Ascending aorta (tissue), 2 donors: ENCODE measurements around the gene PSKH1. TPM values are rescaled to one million over a fixed set of nuclear protein-coding genes. Genes with fewer than 3 reads are reported as not detected.

Source experiments
- DNase-seq, 2 donors: peaks; one replicate each; pipeline ENCODE4 v3.0.0-alpha.2; 2019; ENCODE audit warnings: low spot score in 2 of 2
- H3K27ac ChIP-seq, 2 donors: fragments of 200-600 bp; sonication (generic); one replicate each; pipeline ENCODE4 v1.5.1; 2016 to 2017; ENCODE audit warnings: mild to moderate bottlenecking in 1 of 2
- H3K27me3 ChIP-seq: fragments of 200-600 bp; sonication (generic); one replicate; pipeline ENCODE4 v1.5.1; 2017
- H3K36me3 ChIP-seq, 2 donors: fragments of 200-600 bp; sonication (generic); one replicate each; pipeline ENCODE4 v1.5.1; 2016
- H3K4me1 ChIP-seq, 2 donors: fragments of 200-600 bp; sonication (generic); one replicate each; pipeline ENCODE4 v1.5.1; 2016 to 2017; ENCODE audit warnings: mild to moderate bottlenecking in 1 of 2
- H3K4me3 ChIP-seq, 2 donors: fragments of 200-600 bp; sonication (generic); one replicate each; pipeline ENCODE4 v1.5.1; 2016 to 2017; ENCODE audit warnings: mild to moderate bottlenecking in 1 of 2
- H3K9me3 ChIP-seq, 2 donors: fragments of 200-600 bp; sonication (generic); one replicate each; pipeline ENCODE4 v1.5.1; 2016
- CTCF ChIP-seq, 3 experiments: fragments of 200-600 bp in 2 of 3; fragments of 450-650 bp in 1 of 3; sonication (generic) in 2 of 3; IDR thresholded peaks; one replicate each; pipeline ENCODE4 v1.5.1; 2016 to 2019; ENCODE audit warnings: antibody characterized with exemption in 3 of 3, mild to moderate bottlenecking in 1 of 3, moderate library complexity in 1 of 3
- intact Hi-C: fragments of 100-400 bp; cut with DNase I; formaldehyde crosslinking; loops from one replicate; pipeline ENCODE4 v1.15.1; 2023
- total RNA-seq: library from RNA; depleted of rRNA; stranded (reverse); fragments of >200 nt; gene quantifications from one replicate; pipeline ENCODE4 v1.1.0, GENCODE V29; 2016

The PSKH1 gene
- total RNA-seq, 1 donor from 2014 or later, result 41.0 TPM

- no peak for TF ChIP-seq CTCF (IDR thresholded peaks at IDR 0.05)
- Histone ChIP-seq H3K4me3 (peak overlapping the region; percentile 99 to 100), H3K4me1 (peaks cover 19 to 44% of the 10 kb centered on the region in 2 donors), H3K27ac (peak overlapping the region; percentile 96 to 99), H3K36me3 (no peaks in the 10 kb centered on the region), H3K9me3 (no peaks in the 10 kb centered on the region), H3K27me3 (no peaks in the 10 kb centered on the region)
- DNase-seq, result no peak
- intact Hi-C loops, result loop anchor here (1.0 to 2.0 kb wide), 2 partner anchors 41 to 47 kb away; partner anchors contain the start of genes CENPT and NUTF2
These were observed 817 bp downstream of the PSKH1 start for GRCh38 chr16:67893743-67894399.

- peak; percentile 24 to 91 for DNase-seq
- H3K4me1 ChIP-seq, result peaks cover 19 to 44% of the 10 kb centered on the region in 2 donors
- H3K36me3 ChIP-seq, result peaks cover 0 to 5% of the 10 kb centered on the region in 2 donors
- intact Hi-C loops, result no loop called here
- no peak for TF ChIP-seq CTCF (IDR thresholded peaks at IDR 0.05)
- H3K9me3 ChIP-seq, result no peaks in the 10 kb centered on the region
- no peaks in the 10 kb centered on the region for H3K27me3 ChIP-seq
- no peak overlapping the region for H3K4me3 ChIP-seq
- peak overlapping the region; percentile 66 to 78 for H3K27ac ChIP-seq
These were observed 4.2 kb downstream of the PSKH1 start for GRCh38 chr16:67897231-67897630.

GRCh38 chr16:67901734-67902133, 8.7 kb downstream of the PSKH1 start:
- Histone ChIP-seq H3K4me3 (no peak overlapping the region), H3K9me3 (no peaks in the 10 kb centered on the region), H3K27me3 (no peaks in the 10 kb centered on the region), H3K4me1 (peaks cover 6 to 12% of the 10 kb centered on the region in 2 donors), H3K27ac (no peak overlapping the region), H3K36me3 (peaks cover 0 to 5% of the 10 kb centered on the region in 2 donors)
- TF ChIP-seq CTCF (IDR thresholded peaks at IDR 0.05), result no peak
- no peak for DNase-seq
- intact Hi-C loops, result no loop called here

GRCh38 chr16:67902831-67903230, 9.8 kb downstream of the PSKH1 start:
- H3K9me3 ChIP-seq, result no peaks in the 10 kb centered on the region
- intact Hi-C loops, result no loop called here
- DNase-seq, result no peak
- H3K27me3 ChIP-seq, result no peaks in the 10 kb centered on the region
- H3K4me3 ChIP-seq, result no peak overlapping the region
- H3K36me3 ChIP-seq, result peaks cover 0 to 5% of the 10 kb centered on the region in 2 donors
- peaks cover 0 to 4% of the 10 kb centered on the region in 2 donors for H3K4me1 ChIP-seq
- TF ChIP-seq CTCF (IDR thresholded peaks at IDR 0.05), result no peak
- no peak overlapping the region for H3K27ac ChIP-seq

- Histone ChIP-seq H3K9me3 (no peaks in the 10 kb centered on the region), H3K4me3 (no peak overlapping the region), H3K27me3 (no peaks in the 10 kb centered on the region), H3K36me3 (peaks cover 26 to 39% of the 10 kb centered on the region in 2 donors), H3K4me1 (no peaks in the 10 kb centered on the region), H3K27ac (no peak overlapping the region)
- intact Hi-C loops, result no loop called here
- no peak for TF ChIP-seq CTCF (IDR thresholded peaks at IDR 0.05)
- no peak for DNase-seq
These were observed 14.5 kb downstream of the PSKH1 start for GRCh38 chr16:67907397-67908180.
